Smooth muscle cell (in vitro differentiated cells): ENCODE results near the gene HUS1. TPM values are rescaled to one million over a fixed set of nuclear protein-coding genes. Genes with fewer than 3 reads are reported as not detected.
"Not testable (repeated sequence)": the region's sequence is repeated elsewhere in the genome, so short reads cannot be mapped to it uniquely, and the experiment has no call there.

Experiments
- DNase-seq: peaks from one replicate; lab custom pipeline; 2025; ENCODE audit not compliant: unreplicated experiment; lab: John Stamatoyannopoulos, UW
- H2AFZ ChIP-seq: fragments of 200-600 bp; sonication (generic); 2 replicates; pipeline ENCODE4 v1.6.0; 2016; ENCODE audit warnings: antibody characterized with exemption, low read depth, mild to moderate bottlenecking
- H3F3A ChIP-seq: fragments of 200-600 bp; sonication (generic); 2 replicates; pipeline ENCODE4 v1.6.0; 2017; ENCODE audit warnings: antibody characterized with exemption, low read depth
- H3K27ac ChIP-seq: fragments of 200-600 bp; sonication (generic); 2 replicates; pipeline ENCODE4 v1.5.1; 2016; ENCODE audit warnings: low read depth, mild to moderate bottlenecking
- H3K27me3 ChIP-seq: fragments of 200-600 bp; sonication (generic); 2 replicates; pipeline ENCODE4 v1.6.1; 2016; ENCODE audit warnings: low read depth, mild to moderate bottlenecking
- H3K36me3 ChIP-seq: fragments of 200-600 bp; sonication (generic); 2 replicates; pipeline ENCODE4 v1.5.1; 2016; ENCODE audit warnings: low read depth
- H3K4me1 ChIP-seq: fragments of 200-600 bp; sonication (generic); 2 replicates; pipeline ENCODE4 v1.5.1; 2016; ENCODE audit warnings: low read depth
- H3K4me2 ChIP-seq: fragments of 200-600 bp; sonication (generic); 2 replicates; pipeline ENCODE4 v1.6.0; 2016; ENCODE audit warnings: mild to moderate bottlenecking
- H3K4me3 ChIP-seq: fragments of 200-600 bp; sonication (generic); 2 replicates; pipeline ENCODE4 v1.5.1; 2016; ENCODE audit warnings: mild to moderate bottlenecking
- H3K79me2 ChIP-seq: fragments of 200-600 bp; sonication (generic); 2 replicates; pipeline ENCODE4 v1.6.0; 2016; ENCODE audit warnings: low read depth, mild to moderate bottlenecking
- H3K9ac ChIP-seq: fragments of 200-600 bp; sonication (generic); 2 replicates; pipeline ENCODE4 v1.6.0; 2016; ENCODE audit warnings: low read depth
- H3K9me3 ChIP-seq: fragments of 200-600 bp; sonication (generic); replicated peaks from 2 replicates; pipeline ENCODE4 v1.5.1; 2016; ENCODE audit warnings: low read depth
- H4K20me1 ChIP-seq: fragments of 200-600 bp; sonication (generic); 2 replicates; pipeline ENCODE4 v1.6.0; 2016; ENCODE audit warnings: low read depth
- CTCF ChIP-seq: fragments of 200-600 bp; sonication (generic); IDR thresholded peaks from 2 replicates; pipeline ENCODE4 v1.5.1; 2017; ENCODE audit warnings: borderline replicate concordance, mild to moderate bottlenecking, antibody characterized with exemption; ENCODE audit not compliant: insufficient read depth, poor library complexity, severe bottlenecking
- WGBS: methylation state at CpG from one replicate; pipeline ENCODE4 v1.1.7; 2016; ENCODE audit warnings: low lambda C conversion rate; 5-methylcytosine and 5-hydroxymethylcytosine counted together
- polyA plus RNA-seq: library from polyadenylated mRNA; unstranded; fragments of >200 nt; fragmentation: Nextera tagmentation; extraction: Ambion mirVana; gene quantifications from 2 replicates; pipeline ENCODE4 v1.2.1, GENCODE V29; 2016
- total RNA-seq: library from RNA; depleted of rRNA; stranded (reverse); fragments of >200 nt; gene quantifications from 2 replicates; pipeline ENCODE4 v1.2.3, GENCODE V29; 2014

The HUS1 gene
- total and polyA plus RNA-seq, 2 experiments from 2014 or later: 13.2 to 35.8 TPM

- peak; percentile 86 for TF ChIP-seq CTCF
- Histone ChIP-seq H3K27ac (no peak overlapping the region), H3K4me1 (peaks cover 5% of the 10 kb centered on the region), H2AFZ (no peak overlapping the region), H3K36me3 (no peaks in the 10 kb centered on the region), H3F3A (no peaks in the 10 kb centered on the region), H3K9ac (no peak overlapping the region), H4K20me1 (no peaks in the 10 kb centered on the region), H3K27me3 (no peaks in the 10 kb centered on the region), H3K79me2 (no peaks in the 10 kb centered on the region), H3K4me2 (no peak overlapping the region), H3K9me3 (no peaks in the 10 kb centered on the region), H3K4me3 (no peak overlapping the region)
- WGBS: 57% methylated on average over 8 of the region's 8 CpGs
- peak; percentile 17 for DNase-seq
These were observed 34.0 kb downstream of the HUS1 start for GRCh38 chr7:47945261-47946015.

- whole genome bisulfite sequencing: 80% methylated on average over 12 of the region's 12 CpGs
- no peak overlapping the region for H3K4me2 ChIP-seq
- no peaks in the 10 kb centered on the region for H4K20me1 ChIP-seq
- no peak for DNase-seq
- no peak for TF ChIP-seq CTCF
- no peak overlapping the region for H3K4me3 ChIP-seq
- H3K27ac ChIP-seq: no peak overlapping the region
- no peak overlapping the region for H3K9ac ChIP-seq
- no peaks in the 10 kb centered on the region for H3K36me3 ChIP-seq
- H3K79me2 ChIP-seq: no peaks in the 10 kb centered on the region
- H3F3A ChIP-seq: no peaks in the 10 kb centered on the region
- H3K4me1 ChIP-seq: peaks cover 5% of the 10 kb centered on the region
- no peaks in the 10 kb centered on the region for H3K27me3 ChIP-seq
- H3K9me3 ChIP-seq: no peaks in the 10 kb centered on the region
- no peak overlapping the region for H2AFZ ChIP-seq
These were observed 34.7 kb downstream of the HUS1 start for GRCh38 chr7:47944536-47945260.

GRCh38 chr7:47943676-47944474, 35.5 kb downstream of the HUS1 start:
- peaks cover 5% of the 10 kb centered on the region for H3K4me1 ChIP-seq
- H4K20me1 ChIP-seq: no peaks in the 10 kb centered on the region
- 92% methylated on average over 8 of the region's 8 CpGs for WGBS
- no peak overlapping the region for H3K4me3 ChIP-seq
- no peak overlapping the region for H3K4me2 ChIP-seq
- no peak overlapping the region for H3K9ac ChIP-seq
- no peaks in the 10 kb centered on the region for H3K27me3 ChIP-seq
- no peak for TF ChIP-seq CTCF
- H3K36me3 ChIP-seq: no peaks in the 10 kb centered on the region
- no peaks in the 10 kb centered on the region for H3K9me3 ChIP-seq
- no peaks in the 10 kb centered on the region for H3F3A ChIP-seq
- no peak overlapping the region for H2AFZ ChIP-seq
- no peaks in the 10 kb centered on the region for H3K79me2 ChIP-seq
- DNase-seq: no peak
- no peak overlapping the region for H3K27ac ChIP-seq

- H3K79me2 ChIP-seq, H4K20me1 ChIP-seq, H3K4me3 ChIP-seq, H3K27ac ChIP-seq, DNase-seq, H3K9me3 ChIP-seq, H3K27me3 ChIP-seq, H3K36me3 ChIP-seq, H3F3A ChIP-seq, H3K4me1 ChIP-seq, H3K9ac ChIP-seq, H3K4me2 ChIP-seq, H2AFZ ChIP-seq: not testable (repeated sequence)
- WGBS: 96% methylated on average over 10 of the region's 10 CpGs
These were observed 36.8 kb downstream of the HUS1 start for GRCh38 chr7:47942651-47943050.
